B cell (primary cell): ENCODE data around the gene NEUROD4. TPM values are rescaled to one million over a fixed set of nuclear protein-coding genes. Genes with fewer than 3 reads are reported as not detected.

ENCODE experiments used
- ATAC-seq: fragments of 200-7000 bp; cut with Tn5 transposase; one replicate; pipeline ENCODE4 v1.10.0; 2021; ENCODE audit warnings: low read depth, mild to moderate bottlenecking, moderate number of reproducible peaks, moderate library complexity
- CTCF ChIA-PET: fragments of 350-600 bp; sonication (Branson Sonifier 250); formaldehyde crosslinking; loops from one replicate; lab custom pipeline; 2021; ENCODE audit warnings: antibody characterized with exemption, inconsistent platforms; lab: Charles Lee
- POLR2A ChIA-PET: fragments of 350-600 bp; sonication (Branson Sonifier 250); formaldehyde crosslinking; loops from one replicate; lab custom pipeline; 2021; ENCODE audit warnings: antibody characterized with exemption; lab: Charles Lee
- DNase-seq: peaks from one replicate; pipeline ENCODE4 v3.0.0; 2013
- H2AFZ ChIP-seq: 2 replicates; pipeline ENCODE4 v1.6.1; 2012; ENCODE audit warnings: mild to moderate bottlenecking, low read depth, low read length; ENCODE audit not compliant: insufficient read depth, poor library complexity, severe bottlenecking
- H3K27ac ChIP-seq, 2 donors: 1 replicate in 1 of 2; 2 replicates in 1 of 2; pipeline ENCODE4 v1.5.1; 2012 to 2013; ENCODE audit warnings: low read length in 2 of 2, mild to moderate bottlenecking in 2 of 2, moderate library complexity in 1 of 2
- H3K27me3 ChIP-seq, 4 experiments: fragments of 200-600 bp in 1 of 4; sonication (generic) in 1 of 4; replicated peaks in 1 of 4; 1 replicate in 2 of 4; 2 replicates in 2 of 4; pipeline versions ENCODE4 v1.6.1 to v1.7.0; 2013 to 2016; ENCODE audit warnings: low read length in 3 of 4, mild to moderate bottlenecking in 2 of 4, mixed read lengths in 1 of 4, moderate library complexity in 1 of 4; ENCODE audit not compliant: insufficient read depth in 4 of 4, control insufficient read depth in 3 of 4; ENCODE audit errors: control extremely low read depth in 1 of 4
- H3K36me3 ChIP-seq, 2 experiments: replicated peaks in 1 of 2; 1 replicate in 1 of 2; 2 replicates in 1 of 2; pipeline versions ENCODE4 v1.6.1 to v1.7.1; 2013; ENCODE audit warnings: low read length in 1 of 2; ENCODE audit not compliant: insufficient read depth in 2 of 2, control insufficient read depth in 1 of 2; ENCODE audit errors: control extremely low read depth in 1 of 2, extremely low read depth in 1 of 2
- H3K4me1 ChIP-seq, 2 donors: fragments of 200-600 bp in 1 of 2; sonication (generic) in 1 of 2; 1 replicate in 1 of 2; 2 replicates in 1 of 2; pipeline versions ENCODE4 v1.5.1 to v1.6.1; 2013 to 2017; ENCODE audit warnings: low read length in 2 of 2; ENCODE audit not compliant: control insufficient read depth in 2 of 2, insufficient read depth in 2 of 2
- H3K4me2 ChIP-seq: replicated peaks from 2 replicates; pipeline ENCODE3; 2012; ENCODE audit warnings: mild to moderate bottlenecking, low read depth, low read length; ENCODE audit not compliant: poor library complexity, severe bottlenecking
- H3K4me3 ChIP-seq, 5 experiments: fragments of 200-600 bp in 1 of 5; sonication (generic) in 1 of 5; 1 replicate in 3 of 5; 2 replicates in 2 of 5; pipeline versions ENCODE4 v1.5.1 to v1.7.0; 2011 to 2016; ENCODE audit warnings: low read length in 4 of 5, mild to moderate bottlenecking in 4 of 5, low read depth in 2 of 5, control low read depth in 1 of 5, moderate library complexity in 1 of 5; ENCODE audit not compliant: insufficient read depth in 1 of 5; ENCODE audit errors: control extremely low read depth in 1 of 5, extremely low read depth in 1 of 5
- H3K79me2 ChIP-seq: fragments of 200-600 bp; sonication (generic); one replicate; pipeline ENCODE4 v1.6.0; 2016; ENCODE audit warnings: low read length; ENCODE audit not compliant: control insufficient read depth, insufficient read depth
- H3K9ac ChIP-seq: fragments of 200-600 bp; sonication (generic); 2 replicates; pipeline ENCODE4 v1.6.1; 2017; ENCODE audit warnings: mild to moderate bottlenecking, low read length, moderate library complexity
- H3K9me3 ChIP-seq, 3 donors: one replicate each; pipeline versions ENCODE4 v1.6.1 to v1.7.1; 2013; ENCODE audit warnings: low read length in 2 of 3; ENCODE audit not compliant: control insufficient read depth in 2 of 3, insufficient read depth in 1 of 3; ENCODE audit errors: control extremely low read depth in 1 of 3
- H4K20me1 ChIP-seq: 2 replicates; pipeline ENCODE4 v1.6.0; 2012; ENCODE audit warnings: mild to moderate bottlenecking, low read length; ENCODE audit not compliant: insufficient read depth, control insufficient read depth, poor library complexity, severe bottlenecking
- H3K27ac Mint-ChIP-seq: one replicate; pipeline ENCODE4 v1.8.0; 2021; ENCODE audit warnings: mixed read lengths
- H3K27me3 Mint-ChIP-seq: one replicate; pipeline ENCODE4 v1.8.0; 2021; ENCODE audit warnings: mixed read lengths
- H3K4me1 Mint-ChIP-seq: one replicate; pipeline ENCODE4 v1.8.0; 2021; ENCODE audit warnings: mixed read lengths
- H3K4me3 Mint-ChIP-seq: one replicate; pipeline ENCODE4 v1.8.0; 2021; ENCODE audit warnings: mixed read lengths
- H3K9me3 Mint-ChIP-seq: one replicate; pipeline ENCODE4 v1.8.0; 2022; ENCODE audit warnings: mixed read lengths; ENCODE audit not compliant: insufficient read depth
- EZH2 ChIP-seq: IDR thresholded peaks from 2 replicates; pipeline ENCODE4 v1.6.1; 2012; ENCODE audit warnings: borderline replicate concordance, low read depth, mild to moderate bottlenecking, moderate library complexity, low read length; ENCODE audit not compliant: insufficient read depth, poor library complexity, severe bottlenecking
- WGBS: methylation state at CpG from one replicate; pipeline ENCODE4 v1.1.5; 2013; ENCODE audit warnings: missing lambda C conversion rate; ENCODE audit not compliant: insufficient coverage; 5-methylcytosine and 5-hydroxymethylcytosine counted together
- intact Hi-C: fragments of 100-400 bp; cut with micrococcal nuclease; formaldehyde crosslinking; loops from one replicate; pipeline ENCODE4 v1.10.0; 2022
- polyA plus RNA-seq: library from polyadenylated mRNA; depleted of rRNA; stranded (reverse); fragments of >200 nt; gene quantifications from 2 replicates; pipeline ENCODE4 v1.2.3, GENCODE V29; 2012
- total RNA-seq, 2 donors: library from RNA; stranded (reverse); fragments of 120-200 nt in 1 of 2; gene quantifications; 1 replicate in 1 of 2; 2 replicates in 1 of 2; pipeline versions ENCODE4 v1.2.3 to v1.2.4, GENCODE V29; 2013 to 2022
- TF ChIP-seq, protein P1 (sequence below): fragments of 200-600 bp; IDR thresholded peaks from one replicate; pipeline ENCODE4 v1.8.0; 2022; ENCODE audit warnings: antibody characterized with exemption, mild to moderate bottlenecking

The NEUROD4 gene
- total and polyA plus RNA-seq, 2 donors (not counting 1 experiment from before 2014, with no cell fraction given) = not detected

DNA sequence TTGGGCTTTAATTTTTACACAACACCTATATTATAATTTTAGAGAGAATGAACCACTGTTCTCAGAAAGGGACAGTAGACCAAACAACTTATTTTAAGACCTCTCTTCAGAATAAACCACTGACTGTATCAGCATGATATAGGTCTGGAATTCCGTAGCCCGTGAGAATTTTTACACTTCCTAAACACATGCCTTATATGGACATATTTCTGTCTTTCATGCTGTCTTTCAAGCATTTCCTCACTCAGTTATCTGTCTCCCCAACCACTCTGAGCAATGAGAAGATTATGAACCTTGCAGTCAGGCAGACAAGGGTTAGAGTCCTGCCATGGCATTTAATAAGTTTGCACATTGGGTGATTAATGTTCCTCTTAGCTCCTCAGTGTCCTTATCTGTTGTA lies 17.4 kb upstream of the NEUROD4 start:
- H3K4me1 ChIP-seq = peaks cover 27 to 28% of the 10 kb centered on the region in 2 donors

GRCh38 chr12:55008944-55009585 lies 10.7 kb upstream of the NEUROD4 start:
- DNase-seq (no peak), ATAC-seq (no peak)
- Histone ChIP-seq H3K4me3 (no peak overlapping the region), H2AFZ (no peak overlapping the region), H3K27ac (no peak overlapping the region), H3K79me2 (no peaks in the 10 kb centered on the region), H3K36me3 (no peaks in the 10 kb centered on the region), H3K4me2 (no peak overlapping the region), H3K9ac (no peak overlapping the region), H3K9me3 (peaks cover 0 to 21% (median 20%) of the 10 kb centered on the region in 3 donors), H4K20me1 (no peaks in the 10 kb centered on the region), H3K4me1 (no peaks in the 10 kb centered on the region), H3K27me3 (peaks cover 0 to 13% (median 0%) of the 10 kb centered on the region in 4 experiments)
- H3K27ac Mint-ChIP-seq = no peak overlapping the region
- ChIA-PET CTCF (interaction anchor here (0.7 to 1.8 kb wide), 2 partner anchors 14 to 16 kb away, joined by 3 to 6 read pairs; no protein-coding TSS in a partner anchor), POLR2A (no interaction called here)
- 100% methylated on average over 1 of the region's 6 CpGs for WGBS
- intact Hi-C loops = no loop called here
- no peak overlapping the region for H3K4me3 Mint-ChIP-seq
- H3K27me3 Mint-ChIP-seq = peaks cover 31% of the 10 kb centered on the region
- H3K9me3 Mint-ChIP-seq = peaks cover 14% of the 10 kb centered on the region
- no peaks in the 10 kb centered on the region for H3K4me1 Mint-ChIP-seq
- TF ChIP-seq EZH2 = no peak
- TF ChIP-seq, protein P1, sequence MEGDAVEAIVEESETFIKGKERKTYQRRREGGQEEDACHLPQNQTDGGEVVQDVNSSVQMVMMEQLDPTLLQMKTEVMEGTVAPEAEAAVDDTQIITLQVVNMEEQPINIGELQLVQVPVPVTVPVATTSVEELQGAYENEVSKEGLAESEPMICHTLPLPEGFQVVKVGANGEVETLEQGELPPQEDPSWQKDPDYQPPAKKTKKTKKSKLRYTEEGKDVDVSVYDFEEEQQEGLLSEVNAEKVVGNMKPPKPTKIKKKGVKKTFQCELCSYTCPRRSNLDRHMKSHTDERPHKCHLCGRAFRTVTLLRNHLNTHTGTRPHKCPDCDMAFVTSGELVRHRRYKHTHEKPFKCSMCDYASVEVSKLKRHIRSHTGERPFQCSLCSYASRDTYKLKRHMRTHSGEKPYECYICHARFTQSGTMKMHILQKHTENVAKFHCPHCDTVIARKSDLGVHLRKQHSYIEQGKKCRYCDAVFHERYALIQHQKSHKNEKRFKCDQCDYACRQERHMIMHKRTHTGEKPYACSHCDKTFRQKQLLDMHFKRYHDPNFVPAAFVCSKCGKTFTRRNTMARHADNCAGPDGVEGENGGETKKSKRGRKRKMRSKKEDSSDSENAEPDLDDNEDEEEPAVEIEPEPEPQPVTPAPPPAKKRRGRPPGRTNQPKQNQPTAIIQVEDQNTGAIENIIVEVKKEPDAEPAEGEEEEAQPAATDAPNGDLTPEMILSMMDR = no peak

More for the DNA sequence above, 17.4 kb upstream of the NEUROD4 start:
- POLR2A ChIA-PET = no interaction called here
- Histone ChIP-seq H3K27me3 (no peaks in the 10 kb centered on the region), H3K36me3 (no peaks in the 10 kb centered on the region), H4K20me1 (no peaks in the 10 kb centered on the region), H3K4me3 (no peak overlapping the region), H3K79me2 (no peaks in the 10 kb centered on the region), H3K4me2 (no peak overlapping the region), H3K9me3 (peaks cover 0 to 21% (median 18%) of the 10 kb centered on the region in 3 donors), H3K27ac (no peak overlapping the region), H2AFZ (no peak overlapping the region), H3K9ac (no peak overlapping the region)
- ATAC-seq = no peak
- intact Hi-C loops = no loop called here
- Mint-ChIP-seq H3K9me3 (peaks cover 7% of the 10 kb centered on the region), H3K27ac (no peak overlapping the region), H3K4me3 (no peak overlapping the region), H3K27me3 (no peaks in the 10 kb centered on the region), H3K4me1 (peaks cover 26% of the 10 kb centered on the region)
- TF ChIP-seq EZH2 = no peak
- TF ChIP-seq, protein P1 = no peak
- WGBS = 100% methylated on average over 2 of the region's 2 CpGs
- CTCF ChIA-PET = interaction anchor here (3.2 to 13.4 kb wide), 2 partner anchors 9 to 71 kb away, joined by 17 to 647 read pairs; no protein-coding TSS in a partner anchor
- DNase-seq = no peak
